Lower leg skin (tissue), 4 donors: ENCODE measurements around the gene OR10A2. TPM values are rescaled to one million over a fixed set of nuclear protein-coding genes. Genes with fewer than 3 reads are reported as not detected.
"Not testable (repeated sequence)": the region's sequence is repeated elsewhere in the genome, so short reads cannot be mapped to it uniquely, and the experiment has no call there.

ENCODE experiments used
- DNase-seq, 2 donors: peaks; one replicate each; pipeline ENCODE4 v3.0.0-alpha.2; 2019; ENCODE audit warnings: low spot score in 2 of 2
- H3K4me3 ChIP-seq: fragments of 200-600 bp; sonication (generic); 2 replicates; pipeline ENCODE4 v1.5.1; 2017; ENCODE audit warnings: mild to moderate bottlenecking, low read depth; ENCODE audit not compliant: poor library complexity, severe bottlenecking
- CTCF ChIP-seq, 3 donors: fragments of 450-650 bp; IDR thresholded peaks; one replicate each; pipeline ENCODE4 v1.5.1; 2016; ENCODE audit warnings: antibody characterized with exemption in 3 of 3, mild to moderate bottlenecking in 3 of 3, moderate library complexity in 2 of 3
- POLR2A ChIP-seq, 2 donors: fragments of 450-650 bp; IDR thresholded peaks; one replicate each; pipeline ENCODE4 v1.6.1; 2016 to 2017; ENCODE audit warnings: antibody characterized with exemption in 2 of 2, mild to moderate bottlenecking in 1 of 2, moderate library complexity in 1 of 2
- WGBS, 2 donors: methylation state at CpG; one replicate each; pipeline ENCODE4 v1.1.5; 2018; 5-methylcytosine and 5-hydroxymethylcytosine counted together
- intact Hi-C: fragments of 100-400 bp; cut with DNase I; formaldehyde crosslinking; loops from one replicate; pipeline ENCODE4 v1.15.0; 2023; ENCODE audit warnings: low total_unique reads
- total RNA-seq, 4 donors: library from RNA; depleted of rRNA; stranded (reverse); fragments of >200 nt; gene quantifications; one replicate each; pipeline ENCODE4 v1.1.0, GENCODE V29; 2016

The OR10A2 gene
- total RNA-seq, 4 donors from 2014 or later: not detected

- WGBS, 2 donors: 78 to 85% methylated on average over 5 of the region's 5 CpGs
- H3K4me3 ChIP-seq: no peak overlapping the region
- intact Hi-C loops: no loop called here
- DNase-seq: no peak
- TF ChIP-seq POLR2A (IDR thresholded peaks at IDR 0.05) (no peak), CTCF (IDR thresholded peaks at IDR 0.05) (no peak)
These were observed 18.5 kb upstream of the OR10A2 start for GRCh38 chr11:6844356-6844755.

- no peak for TF ChIP-seq CTCF (IDR thresholded peaks at IDR 0.05)
- no peak for TF ChIP-seq POLR2A (IDR thresholded peaks at IDR 0.05)
- WGBS, 2 donors: 76% methylated on average over 3 of the region's 3 CpGs
- H3K4me3 ChIP-seq: no peak within 1 kb of the TSS
- no peak for DNase-seq
- intact Hi-C loops: no loop called here
These were observed 17.5 kb upstream of the OR10A2 start, which contains the start of gene OR10A5 for GRCh38 chr11:6845383-6845782. Gene OR10A5, plus strand, starts transcription at chr11:6845683. Its CDS starts 0 bp downstream, at chr11:6845683.

- intact Hi-C loops: no loop called here
- H3K4me3 ChIP-seq: no peak overlapping the region
- TF ChIP-seq CTCF (IDR thresholded peaks at IDR 0.05) (no peak), POLR2A (IDR thresholded peaks at IDR 0.05) (no peak)
- DNase-seq: no peak
- 85 to 86% methylated on average over 2 of the region's 2 CpGs for WGBS, 2 donors
These were observed 12.3 kb upstream of the OR10A2 start for GRCh38 chr11:6850526-6850925.

GRCh38 chr11:6854801-6855200, 8.1 kb upstream of the OR10A2 start:
- H3K4me3 ChIP-seq, DNase-seq, intact Hi-C loops: not testable (repeated sequence)
- WGBS, 2 donors: 93 to 95% methylated on average over 6 of the region's 6 CpGs

- DNase-seq: no peak
- TF ChIP-seq POLR2A (IDR thresholded peaks at IDR 0.05) (no peak), CTCF (IDR thresholded peaks at IDR 0.05) (no peak)
- no peak overlapping the region for H3K4me3 ChIP-seq
- intact Hi-C loops: no loop called here
- 15 to 37% methylated on average over 1 of the region's 1 CpG for WGBS, 2 donors
These were observed 6.8 kb upstream of the OR10A2 start for GRCh38 chr11:6855971-6856541.

- TF ChIP-seq POLR2A (IDR thresholded peaks at IDR 0.05) (no peak), CTCF (IDR thresholded peaks at IDR 0.05) (no peak)
- no peak overlapping the region for H3K4me3 ChIP-seq
- WGBS, 2 donors: 68 to 75% methylated on average over 3 of the region's 3 CpGs
- intact Hi-C loops: no loop called here
- DNase-seq: no peak
These were observed 6.0 kb upstream of the OR10A2 start for GRCh38 chr11:6856871-6857270.
